Measurements from ENCODE around the gene TOP1.

TOP1 gene

DNA sequence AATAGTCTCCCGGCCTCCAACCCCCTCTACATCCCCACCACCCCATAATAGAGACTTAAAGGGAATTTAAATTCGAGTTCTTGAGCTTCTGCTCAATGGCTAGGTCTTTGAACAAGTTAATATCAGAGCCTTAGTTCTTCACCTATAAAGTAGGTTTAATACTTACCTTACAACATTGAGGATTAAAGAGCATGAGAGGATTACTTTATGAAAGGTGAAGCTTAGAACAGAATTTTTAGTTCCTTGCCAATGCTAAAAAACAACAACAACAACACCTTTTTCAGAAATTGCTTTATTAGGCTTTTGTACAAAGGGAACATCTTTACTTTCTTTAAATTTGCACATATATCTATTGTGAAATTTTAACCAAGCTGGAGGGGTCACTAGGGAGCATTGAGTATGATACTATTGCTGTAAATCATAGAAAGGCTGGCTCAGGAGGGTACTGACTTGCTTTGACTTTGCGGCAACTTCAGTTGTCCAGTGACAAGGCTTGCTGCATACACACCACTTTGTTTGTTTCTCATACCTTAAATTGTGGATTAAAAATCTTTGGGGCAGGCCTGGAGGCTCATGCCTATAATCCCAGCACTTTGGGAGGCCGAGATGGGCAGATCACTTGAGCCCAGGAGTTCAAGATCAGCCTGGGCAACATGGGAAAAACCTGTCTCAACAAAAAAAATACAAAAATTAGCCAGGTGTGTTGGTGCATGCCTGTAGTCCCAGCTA lies 9.7 kb downstream of the TOP1 start:
- no peak for DNase-seq

DNA sequence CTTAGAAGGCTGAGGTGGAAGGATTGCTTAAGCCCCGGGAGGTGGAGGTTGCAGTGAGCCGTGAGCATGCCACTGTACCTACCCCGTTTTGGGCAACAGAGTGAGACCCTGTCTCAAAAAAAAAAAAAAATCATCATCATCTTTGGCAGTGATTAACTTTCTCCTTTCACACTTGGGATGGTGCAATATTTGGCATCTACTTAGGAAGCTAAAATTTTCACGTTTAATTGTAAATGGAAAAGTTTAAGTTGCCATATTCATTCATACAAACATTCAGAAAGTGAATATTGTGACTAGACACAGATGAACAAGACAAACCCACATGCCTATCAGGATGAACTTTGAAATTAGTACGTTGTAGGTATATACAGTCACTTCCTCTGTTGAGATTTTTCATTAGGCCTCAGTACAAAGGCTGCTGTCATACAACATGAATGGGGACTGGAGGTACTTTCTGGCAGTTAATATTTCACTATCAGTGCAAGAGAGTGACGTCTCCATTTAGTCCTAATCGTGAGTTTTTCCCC lies 10.3 kb downstream of the TOP1 start:
- DNase-seq: no peak

DNA sequence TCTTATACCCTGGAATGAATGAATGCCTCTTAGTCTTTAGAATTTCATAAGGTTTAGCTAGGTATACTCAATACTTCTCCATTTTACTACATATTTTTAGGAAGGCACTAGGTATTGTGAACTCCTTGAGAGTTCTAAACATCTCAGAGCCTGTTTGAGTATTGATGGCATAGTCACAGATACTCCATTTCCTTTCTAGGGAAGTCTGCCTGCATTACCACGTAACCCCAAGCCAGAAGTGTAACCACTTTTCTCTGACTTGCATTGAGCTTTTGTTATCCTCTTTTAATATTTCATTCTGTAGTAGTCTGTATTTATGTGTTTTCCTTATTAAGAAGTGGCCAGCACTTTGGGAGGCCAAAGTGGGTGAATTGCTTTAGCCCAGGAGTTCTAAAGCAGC lies 12.2 kb downstream of the TOP1 start:
- no peak for DNase-seq

DNA sequence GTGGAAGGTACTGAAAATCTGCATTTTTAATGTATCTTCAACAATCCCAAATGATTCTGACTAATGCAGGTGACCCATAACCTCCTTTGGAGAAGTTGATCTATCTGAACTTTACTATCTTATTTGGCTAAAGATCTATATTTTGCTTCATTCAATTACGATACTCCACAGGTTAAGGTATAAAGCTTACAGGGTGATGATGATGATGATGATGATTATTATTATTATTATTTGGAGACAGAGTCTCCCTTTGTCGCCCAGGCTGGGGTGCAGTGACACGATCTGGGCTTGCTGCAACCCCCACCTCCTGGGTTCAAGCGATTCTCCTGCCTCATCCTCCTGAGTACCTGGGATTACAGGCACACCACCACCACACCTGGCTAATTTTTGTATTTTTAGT lies 13.1 kb downstream of the TOP1 start:
- no peak for DNase-seq

DNA sequence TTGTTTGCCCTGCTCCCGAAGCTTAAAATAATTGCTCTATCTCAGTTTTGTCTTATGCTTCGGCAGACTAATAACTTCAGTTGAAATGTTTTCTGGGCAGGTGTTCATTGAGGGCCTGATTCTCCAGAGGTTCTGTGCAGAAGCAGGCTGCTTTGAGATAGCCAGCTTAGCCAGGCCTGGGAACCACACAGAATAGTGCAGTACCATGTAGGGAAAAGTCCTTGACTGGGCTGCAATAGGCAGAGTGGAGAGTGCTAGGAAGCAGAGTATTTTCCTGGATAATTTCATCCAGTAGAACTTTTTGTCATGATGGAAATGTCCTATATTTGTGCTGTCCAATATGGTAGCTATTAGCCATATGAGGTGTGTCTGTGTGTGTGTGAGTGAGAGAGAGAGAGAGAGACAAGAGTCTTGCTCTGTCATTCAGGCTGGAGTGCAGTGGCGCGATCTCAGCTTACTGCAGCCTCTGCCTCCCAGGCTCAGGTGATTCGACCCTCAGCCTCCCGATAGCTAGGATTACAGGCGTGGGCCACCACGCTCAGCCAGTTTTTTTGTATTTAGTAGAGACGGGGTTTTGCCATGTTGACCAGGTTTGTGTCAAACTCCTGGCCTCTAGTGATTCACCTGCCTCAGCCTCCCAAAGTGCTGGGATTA lies 15.9 kb downstream of the TOP1 start:
- no peak for DNase-seq

DNA sequence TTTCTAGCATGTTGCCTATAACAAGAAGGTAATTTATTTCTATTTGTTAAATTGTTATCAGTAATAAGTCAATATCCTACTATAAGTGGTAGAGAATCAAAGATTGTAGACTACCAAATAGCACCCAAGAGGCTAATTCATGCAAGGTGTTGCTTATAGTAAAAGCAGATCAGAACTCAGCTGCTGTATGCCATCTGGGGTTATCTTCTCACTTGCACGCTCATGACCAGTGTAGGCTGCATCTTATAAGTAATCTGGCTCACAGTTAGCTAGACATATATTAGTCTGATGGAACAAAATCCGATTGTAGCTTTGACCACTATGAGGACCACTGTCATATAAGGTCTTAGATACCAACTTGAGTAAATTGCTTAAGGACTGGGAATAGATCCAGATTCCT lies 17.0 kb downstream of the TOP1 start:
- no peak for DNase-seq

DNA sequence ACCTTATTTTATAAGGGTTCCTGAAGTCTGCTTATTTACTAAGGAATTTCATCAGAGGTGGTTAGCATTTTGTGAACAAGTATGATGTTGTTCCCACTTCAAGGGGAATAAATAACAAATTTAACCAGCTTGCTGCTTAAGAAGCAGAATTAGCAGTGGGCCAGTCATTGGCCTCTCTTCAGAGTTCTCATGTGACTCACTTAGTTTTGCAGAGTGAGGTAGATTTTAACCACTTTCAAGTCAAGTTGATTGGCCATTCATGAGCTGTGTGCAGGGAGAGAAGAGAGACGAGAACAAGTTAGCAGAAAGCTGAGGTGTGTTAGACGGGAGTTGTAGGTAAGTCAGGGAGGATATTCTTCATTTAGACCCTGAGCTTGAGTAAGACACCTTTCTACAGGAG lies 18.1 kb downstream of the TOP1 start:
- DNase-seq: no peak

DNA sequence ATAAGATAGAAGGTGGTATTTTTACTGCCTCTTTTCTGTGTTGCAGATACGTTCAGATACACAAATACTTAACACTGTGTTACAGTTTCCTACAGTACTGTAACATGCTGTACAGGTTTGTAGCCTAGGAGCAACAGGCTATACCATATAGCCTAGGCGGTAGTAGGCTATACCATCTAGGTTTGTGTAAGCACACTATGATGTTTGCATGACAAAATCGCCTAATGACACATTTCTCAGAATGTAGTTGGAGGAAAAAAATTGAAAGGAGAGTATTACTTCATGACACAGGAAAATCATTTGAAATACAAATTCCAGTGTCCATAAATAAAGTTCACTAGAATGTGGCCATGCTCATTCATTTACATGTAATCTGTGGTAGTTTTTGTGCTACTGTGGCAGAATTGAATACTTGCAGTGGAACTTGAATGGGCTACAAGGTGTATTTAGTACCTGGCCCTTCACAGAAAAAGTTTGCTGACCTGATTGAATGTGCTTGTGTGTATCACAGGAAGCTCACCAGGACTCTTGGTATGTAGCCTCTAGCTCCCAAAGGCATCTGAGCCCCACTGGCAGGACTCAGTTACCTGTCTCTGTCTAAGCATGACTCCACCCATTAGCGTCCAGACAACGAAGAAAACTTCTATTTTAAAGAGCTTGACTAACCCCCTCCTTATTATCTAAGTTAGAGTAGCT lies 18.8 kb downstream of the TOP1 start:
- no peak for DNase-seq

DNA sequence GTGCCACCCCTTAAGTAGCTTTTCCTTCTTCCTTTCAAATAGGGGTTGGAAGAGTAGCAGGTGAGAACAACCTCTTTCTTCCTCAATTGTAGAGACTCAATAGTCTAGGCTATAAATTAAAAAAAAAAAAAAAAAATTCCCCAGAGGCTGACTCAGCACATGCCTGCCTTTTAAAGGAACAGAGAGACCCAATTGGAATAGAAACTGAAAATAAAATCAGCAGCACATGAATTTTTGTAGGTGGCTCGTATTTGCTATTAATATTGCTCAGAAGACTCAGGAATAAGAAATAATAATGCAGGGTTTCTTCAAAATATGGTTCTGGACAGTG lies 19.3 kb downstream of the TOP1 start:
- no peak for DNase-seq

DNA sequence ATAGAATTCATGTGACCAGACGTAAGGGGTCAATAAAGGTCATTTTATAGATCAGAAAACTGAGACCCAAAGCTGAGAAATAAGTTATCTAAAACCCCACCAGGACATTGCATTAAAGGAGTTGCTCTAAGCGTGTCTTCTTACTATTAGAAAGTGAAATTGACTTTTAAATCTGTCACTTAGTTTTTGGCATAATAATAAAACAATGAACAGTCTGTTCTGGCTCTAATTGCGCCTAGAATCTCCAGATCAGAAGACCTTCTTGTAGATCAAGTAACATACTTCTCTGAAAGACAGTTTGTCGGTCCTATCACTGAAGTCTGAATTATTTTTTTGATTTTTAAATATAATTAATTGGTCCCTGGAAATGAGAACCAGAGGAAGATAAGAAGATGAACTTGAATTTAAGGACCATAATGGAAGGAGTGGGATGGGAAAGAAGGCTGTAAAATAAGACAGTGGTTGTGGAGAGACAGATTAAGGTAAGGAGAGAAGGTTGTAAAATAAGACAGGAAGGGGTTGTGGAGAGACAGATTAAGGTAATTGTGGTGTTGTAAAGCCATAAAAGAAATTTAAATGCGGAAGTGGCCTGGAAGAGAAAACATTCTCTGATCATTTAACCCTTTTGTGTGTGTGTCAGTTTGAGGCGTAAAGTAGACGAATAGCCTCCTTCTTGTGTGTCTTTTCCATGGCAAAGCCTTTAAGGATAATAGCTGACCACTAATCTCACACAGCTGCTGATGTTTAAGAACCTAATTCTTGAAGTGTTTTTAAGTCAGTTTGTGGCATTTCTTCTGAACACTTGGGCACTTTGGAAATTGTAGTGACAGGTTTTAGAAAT lies 20.1 kb downstream of the TOP1 start:
- DNase-seq: no peak

DNA sequence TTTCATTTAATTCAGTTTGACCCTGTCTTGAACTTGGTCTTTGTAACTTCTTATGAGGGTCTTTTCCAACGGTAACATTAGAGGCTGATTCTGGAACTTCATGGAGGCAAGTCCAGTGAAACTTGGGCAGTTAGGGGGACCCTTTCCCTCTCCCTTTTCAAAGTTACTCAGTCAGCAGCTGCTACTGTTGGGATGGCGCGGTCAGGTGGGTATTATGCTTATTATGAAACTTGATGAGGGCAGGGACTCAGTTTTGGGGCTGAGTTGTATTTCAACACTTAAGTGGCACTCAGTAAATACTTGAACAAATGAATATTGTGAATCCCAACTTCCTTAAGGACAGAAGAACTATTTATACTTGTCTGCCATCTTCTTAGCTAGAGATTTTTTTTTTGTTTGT lies 20.8 kb downstream of the TOP1 start:
- no peak for DNase-seq

DNA sequence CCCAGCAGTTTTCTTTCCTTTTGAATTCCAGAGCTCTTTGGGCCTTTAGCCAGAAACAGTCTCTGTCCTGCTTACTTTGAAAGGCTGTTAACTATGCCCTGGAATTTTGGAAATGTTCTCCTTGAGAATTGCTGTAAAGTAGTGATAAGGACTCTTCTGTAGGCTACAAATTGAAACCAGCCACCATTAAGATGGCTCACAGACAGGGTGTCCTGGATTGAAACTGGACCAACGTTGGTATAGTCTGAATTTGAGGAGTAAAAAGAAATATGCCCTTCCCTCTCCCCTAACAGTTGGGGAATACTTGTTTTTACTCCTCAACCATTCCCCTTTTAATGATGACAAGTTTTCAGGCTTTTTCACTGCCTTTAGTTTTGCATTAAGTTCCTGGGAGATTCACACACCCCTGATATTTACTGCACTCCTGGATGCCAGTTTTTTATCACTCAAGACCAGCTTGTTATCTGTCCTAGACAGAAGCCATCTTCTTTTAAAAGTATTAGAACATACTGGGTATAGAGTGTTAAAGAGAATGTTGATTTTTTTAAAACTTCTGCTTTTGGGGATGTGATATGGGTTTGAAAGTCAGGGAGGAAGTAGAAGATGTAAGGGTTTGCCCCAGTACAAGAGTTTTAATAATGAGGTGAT lies 21.9 kb downstream of the TOP1 start:
- no peak for DNase-seq

DNA sequence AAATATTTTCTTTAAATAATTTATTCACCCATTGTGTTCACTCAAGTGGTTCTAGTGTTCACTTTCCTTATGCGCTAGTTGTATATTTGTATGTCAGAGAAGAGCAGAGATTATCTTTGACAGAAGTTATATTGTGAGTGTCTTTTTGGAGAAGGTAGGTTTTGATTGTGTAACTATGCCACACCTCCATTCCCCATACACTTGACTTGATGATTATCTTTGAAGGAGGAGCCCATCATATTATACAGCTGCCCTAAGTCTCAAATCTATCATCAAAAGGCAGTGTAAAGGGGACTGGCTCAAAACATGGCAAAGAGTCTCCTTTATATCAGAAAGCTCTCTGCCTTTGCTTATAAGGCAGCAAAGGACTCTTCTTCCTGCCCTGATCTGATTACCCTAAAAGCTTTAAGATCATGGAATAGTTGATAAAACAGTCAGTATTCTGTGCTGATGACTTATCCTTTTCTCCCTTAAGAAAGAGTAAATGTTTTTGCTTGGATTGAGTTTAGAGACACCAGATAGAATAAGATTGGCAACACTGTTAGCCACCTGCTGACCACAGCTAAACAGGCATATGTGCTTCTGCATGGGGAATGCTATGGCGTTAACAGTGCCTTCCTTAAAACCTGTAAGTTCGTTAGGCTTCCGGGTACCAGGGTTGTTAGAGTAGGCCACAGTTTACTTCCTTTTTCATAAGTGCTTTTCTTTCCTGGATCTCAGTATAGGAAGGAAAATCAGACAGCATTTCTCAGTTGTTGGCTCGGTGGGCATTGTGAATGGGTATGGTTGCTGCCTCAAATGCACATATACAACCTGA lies 22.6 kb downstream of the TOP1 start:
- DNase-seq: no peak

DNA sequence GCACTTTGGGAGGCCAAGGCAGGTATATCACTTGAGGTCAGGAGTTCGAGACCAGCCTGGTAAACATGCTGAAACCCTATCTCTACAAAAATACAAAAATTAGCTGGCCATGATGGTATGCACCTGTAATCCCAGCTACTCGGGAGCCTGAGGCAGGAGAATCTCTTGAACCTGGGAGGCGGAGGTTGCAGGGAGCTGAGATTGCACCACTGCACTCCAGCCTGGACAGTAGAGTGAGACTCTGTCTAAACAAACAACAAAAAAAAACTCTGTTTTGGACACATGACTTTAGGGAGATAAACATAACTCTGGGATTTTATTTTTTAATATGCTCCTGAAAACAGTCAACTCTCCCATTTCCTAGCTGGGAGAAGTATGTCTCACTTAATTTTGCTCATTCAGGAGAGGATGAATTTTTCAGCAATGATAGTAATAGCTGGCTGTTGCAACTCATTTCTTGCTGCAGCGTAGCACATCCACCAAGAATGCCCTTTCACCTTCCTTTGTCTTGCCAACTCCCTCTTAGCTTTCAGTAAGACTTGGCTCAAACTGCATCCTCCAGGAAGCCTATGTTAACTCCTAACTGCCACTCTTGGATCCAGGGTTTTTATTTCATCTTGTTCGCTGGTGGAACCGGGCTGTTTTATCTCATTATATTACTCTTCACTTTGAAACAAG lies 24.3 kb downstream of the TOP1 start:
- no peak for DNase-seq

DNA sequence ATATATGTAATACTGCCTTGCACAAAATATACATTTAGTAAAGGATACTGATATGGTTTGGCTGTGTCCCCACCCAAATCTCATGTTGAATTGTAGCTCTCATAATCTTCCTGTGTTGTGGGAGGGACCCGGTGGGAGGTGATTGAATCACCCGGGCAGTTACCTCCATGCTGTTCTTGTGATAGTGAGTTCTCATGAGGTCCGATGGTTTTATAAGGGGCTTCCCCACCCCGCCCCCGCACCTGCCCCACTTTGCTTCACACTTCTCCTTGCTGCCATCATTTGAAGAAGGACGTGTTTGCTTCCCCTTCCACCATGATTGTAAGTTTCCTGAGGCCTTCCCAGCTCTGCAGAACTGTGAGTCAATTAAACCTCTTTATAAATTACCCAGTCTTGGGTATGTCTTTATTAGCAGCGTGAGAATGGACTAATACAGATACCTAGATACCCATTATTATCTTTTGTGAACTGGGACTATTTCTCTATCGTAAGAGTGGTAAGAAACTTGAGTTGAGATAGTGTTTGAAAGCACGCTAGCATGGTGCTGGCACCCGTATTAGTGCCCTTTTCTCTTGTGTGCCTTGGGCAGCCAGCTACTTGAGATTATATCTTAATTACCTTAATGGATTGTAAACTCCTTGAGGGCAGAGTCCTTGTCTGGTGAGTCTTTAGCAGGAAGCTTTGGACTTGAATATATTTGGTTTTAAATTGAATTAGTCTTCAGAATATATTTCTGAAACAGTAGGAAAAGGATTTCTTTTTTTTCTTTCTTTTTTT lies 25.6 kb downstream of the TOP1 start:
- DNase-seq: no peak

DNA sequence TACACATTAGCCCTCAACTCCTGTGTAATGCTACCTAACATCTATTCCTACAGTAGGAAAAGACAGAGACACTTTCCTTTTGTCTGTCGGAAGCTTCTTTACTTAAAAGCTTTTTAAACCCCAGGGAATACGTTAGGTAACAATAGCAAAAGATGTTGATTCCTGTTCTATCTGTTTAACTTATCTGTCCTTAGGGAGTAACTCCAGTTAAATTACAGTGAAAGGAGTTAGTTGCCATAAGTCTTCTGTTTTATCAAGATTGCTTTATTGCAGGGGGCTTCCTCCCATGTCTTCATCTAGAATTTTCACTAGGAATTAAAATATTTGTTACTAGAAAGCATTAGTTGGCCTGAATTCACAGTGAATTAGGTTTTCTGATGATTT lies 26.2 kb downstream of the TOP1 start:
- no peak for DNase-seq

DNA sequence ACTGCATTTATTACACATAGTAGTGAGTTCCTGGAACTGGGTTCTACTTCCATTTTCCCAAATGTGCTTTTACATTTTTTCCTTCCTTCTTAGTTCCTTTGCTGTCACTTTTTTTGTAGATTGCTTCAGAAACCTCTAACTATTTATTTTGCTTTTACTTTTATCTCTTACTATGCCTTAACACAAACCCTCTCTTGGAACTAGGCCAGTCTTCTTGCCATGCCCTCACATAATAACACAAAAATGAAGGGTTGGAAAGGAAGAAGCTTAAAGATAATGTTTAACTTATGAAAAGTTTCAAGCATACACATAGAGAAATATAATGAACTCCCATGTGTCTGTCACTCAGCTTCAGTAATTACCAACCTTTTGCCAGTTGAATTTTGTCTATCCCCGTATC lies 27.1 kb downstream of the TOP1 start:
- DNase-seq: no peak

DNA sequence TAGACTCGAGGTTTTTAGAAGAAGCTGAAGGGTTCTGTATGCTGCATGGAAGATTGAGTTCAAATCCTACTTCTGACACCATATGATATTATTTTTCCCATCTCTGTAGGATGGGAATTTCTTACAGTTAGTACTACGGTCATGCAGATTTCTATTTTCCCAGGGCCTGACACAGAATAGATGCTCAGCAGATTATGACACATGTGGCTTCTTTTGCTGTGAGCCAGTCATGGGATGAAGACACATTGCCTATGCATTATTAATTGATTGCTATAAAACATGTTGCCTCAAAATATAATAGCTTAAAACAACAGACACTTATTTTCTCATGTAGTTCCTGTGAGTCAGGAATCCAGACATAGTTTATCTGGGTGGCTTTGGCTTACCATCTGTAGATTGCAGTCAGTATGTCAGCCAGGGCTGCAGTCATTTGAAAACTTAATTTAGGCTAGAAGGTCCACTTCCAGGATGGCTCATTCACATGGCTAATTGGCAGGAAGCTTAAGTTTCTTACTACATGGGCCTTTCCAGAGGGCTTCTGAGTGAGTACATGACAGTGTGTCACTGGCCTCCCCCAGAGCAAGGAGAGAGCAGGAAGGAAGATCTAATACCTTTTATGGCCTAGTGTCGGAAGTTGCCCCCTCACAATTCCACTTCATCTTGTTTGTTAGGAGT lies 29.5 kb downstream of the TOP1 start:
- DNase-seq: no peak

DNA sequence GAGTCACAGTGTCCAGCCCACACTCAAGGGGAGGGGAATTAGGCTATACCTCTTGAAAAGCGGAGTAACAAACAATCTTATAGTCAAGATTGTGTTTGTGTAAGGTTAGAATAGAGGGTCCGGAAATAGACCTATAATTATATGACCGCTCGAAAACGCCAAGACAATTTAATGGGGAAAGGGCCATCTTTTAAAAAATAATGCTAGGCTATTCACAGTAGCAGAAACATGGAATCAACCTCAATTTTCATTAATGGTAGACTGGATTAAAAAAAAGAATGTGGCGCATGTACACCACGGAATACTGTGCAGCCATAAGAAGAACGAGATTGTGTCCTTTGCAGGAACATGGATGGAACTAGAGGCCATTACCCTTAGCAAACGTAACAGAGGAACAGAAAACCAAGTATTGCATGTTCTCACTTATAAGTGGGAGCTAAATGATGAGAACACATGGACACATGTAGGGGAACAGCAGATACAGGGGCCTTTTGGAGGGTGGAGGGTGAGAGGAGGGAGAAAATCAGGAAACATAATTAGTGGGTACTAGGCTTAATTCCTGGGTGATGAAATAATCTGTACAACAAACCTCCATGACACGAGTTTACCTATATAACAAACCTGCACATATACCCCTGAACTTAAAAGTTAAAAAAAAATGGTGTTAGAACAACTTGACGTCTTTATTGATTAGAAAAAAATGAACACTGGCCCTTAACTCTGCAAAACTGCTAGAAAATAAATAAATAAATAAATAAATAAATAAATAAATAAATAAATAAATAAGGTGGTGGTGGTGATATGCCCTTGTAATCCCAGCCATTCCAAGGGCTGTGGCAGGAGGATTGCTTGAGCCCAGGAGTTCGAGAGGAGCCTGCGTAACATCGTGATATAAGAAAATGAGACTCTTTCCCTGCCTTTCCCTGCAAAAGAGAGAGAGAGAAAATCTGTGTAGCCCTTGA lies 30.3 kb downstream of the TOP1 start:
- no peak for DNase-seq
